ENCODE measurements around the gene PILRB.

PILRB gene

DNA sequence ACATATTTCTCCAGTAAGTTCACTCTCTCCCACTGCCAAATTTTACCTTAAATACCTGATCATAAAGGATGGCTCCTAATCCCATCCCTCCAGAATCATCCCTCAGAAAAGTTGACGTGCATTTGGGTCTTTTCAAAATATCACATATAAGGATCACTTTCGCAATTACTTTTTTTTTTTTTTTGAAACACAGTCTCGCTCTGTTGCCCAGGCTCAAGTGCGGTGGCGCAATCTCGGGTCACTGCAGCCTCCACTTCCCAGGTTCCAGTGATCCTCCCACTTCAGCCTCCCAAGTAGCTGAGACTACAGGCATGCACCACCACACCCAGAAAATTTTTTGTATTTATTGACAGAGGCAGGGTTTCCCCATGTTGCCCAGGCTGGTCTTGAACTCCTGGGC is 53.2 kb downstream of the PILRB start:
- no peak for DNase-seq

DNA sequence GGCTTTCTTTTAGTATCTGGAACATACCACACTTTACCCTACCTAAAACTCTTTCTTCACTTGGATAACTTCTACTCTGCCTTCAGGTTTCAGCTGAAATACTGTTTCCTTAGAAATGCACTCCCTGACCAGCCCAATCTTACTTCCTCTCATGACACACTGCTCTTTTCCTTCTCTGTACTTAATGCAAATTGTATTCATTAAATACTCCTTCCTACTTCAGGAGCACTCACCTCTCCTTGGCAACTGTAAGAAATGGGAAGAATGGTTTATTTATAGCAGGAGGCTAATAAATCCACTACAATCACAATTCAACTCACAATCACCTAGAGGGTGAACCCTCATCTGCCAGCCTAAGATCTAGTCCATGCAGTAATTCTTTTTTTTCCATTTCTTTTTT is 55.4 kb downstream of the PILRB start:
- DNase-seq = no peak

DNA sequence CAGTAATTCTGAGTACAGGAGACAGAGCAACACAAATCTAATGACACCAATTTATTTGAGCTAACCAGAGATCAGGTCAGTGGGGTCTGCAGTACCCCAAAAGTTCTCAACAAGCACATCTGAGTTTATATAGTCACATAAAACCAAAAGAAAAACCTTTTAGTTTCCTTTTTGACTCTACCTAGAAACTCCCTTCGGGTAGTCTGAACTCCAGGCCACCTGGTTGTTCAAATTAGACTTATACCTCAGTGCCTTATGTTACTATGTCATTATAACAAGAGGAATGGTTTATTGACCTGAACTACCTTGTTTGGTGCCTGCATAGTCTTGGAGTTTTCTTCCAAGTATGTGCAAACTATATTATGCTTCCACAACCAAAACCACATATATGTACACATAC is 56.0 kb downstream of the PILRB start:
- DNase-seq = no peak

DNA sequence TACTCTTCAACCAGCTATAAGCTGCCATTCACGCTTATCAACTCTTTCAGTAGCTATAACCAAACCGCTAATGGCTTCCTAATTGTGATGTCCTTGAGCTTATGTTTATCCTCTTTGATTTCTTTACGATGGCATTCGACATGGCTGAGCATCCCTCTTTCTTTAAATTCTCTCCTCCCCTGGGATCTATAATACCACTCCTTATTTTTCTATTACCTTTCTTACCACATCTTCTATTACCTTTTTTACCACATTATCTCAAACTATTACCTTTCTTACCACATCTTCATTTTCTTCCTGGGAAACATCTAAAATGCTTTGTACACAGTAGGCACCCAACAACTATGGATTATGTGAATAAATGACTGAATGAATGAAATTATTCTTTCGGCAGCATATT is 57.5 kb downstream of the PILRB start:
- no peak for DNase-seq

Data from effector CD8-positive, alpha-beta T cell (primary cell).